ENCODE data around the gene INPP5F.

The INPP5F gene

DNA sequence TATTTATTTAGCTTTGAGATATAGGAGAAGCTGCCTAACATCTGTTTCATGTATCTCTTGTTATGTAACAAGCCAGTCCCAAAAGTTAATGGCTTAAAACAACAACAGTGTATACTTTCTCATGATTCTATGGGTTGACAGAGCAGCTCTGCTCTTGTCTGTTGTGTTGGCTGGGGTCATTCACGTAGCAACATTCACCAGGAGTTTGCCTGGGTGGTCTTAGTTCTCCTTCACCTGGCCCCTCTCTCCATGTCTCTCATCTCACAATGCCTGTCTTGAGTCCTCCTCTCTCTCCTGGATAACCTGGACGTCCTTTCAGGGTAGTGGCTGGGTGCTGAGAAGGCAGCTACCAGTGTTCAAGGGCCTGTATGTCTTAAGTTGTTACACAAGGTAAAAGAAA is 27.5 kb downstream of the INPP5F start:
- no peak overlapping the region for H3K4me3 ChIP-seq (replicated peaks; ENCODE audit: low read depth, low read length)
- DNase-seq (ENCODE audit: extremely low read depth, low read depth), result no peak
- TF ChIP-seq, protein P1, sequence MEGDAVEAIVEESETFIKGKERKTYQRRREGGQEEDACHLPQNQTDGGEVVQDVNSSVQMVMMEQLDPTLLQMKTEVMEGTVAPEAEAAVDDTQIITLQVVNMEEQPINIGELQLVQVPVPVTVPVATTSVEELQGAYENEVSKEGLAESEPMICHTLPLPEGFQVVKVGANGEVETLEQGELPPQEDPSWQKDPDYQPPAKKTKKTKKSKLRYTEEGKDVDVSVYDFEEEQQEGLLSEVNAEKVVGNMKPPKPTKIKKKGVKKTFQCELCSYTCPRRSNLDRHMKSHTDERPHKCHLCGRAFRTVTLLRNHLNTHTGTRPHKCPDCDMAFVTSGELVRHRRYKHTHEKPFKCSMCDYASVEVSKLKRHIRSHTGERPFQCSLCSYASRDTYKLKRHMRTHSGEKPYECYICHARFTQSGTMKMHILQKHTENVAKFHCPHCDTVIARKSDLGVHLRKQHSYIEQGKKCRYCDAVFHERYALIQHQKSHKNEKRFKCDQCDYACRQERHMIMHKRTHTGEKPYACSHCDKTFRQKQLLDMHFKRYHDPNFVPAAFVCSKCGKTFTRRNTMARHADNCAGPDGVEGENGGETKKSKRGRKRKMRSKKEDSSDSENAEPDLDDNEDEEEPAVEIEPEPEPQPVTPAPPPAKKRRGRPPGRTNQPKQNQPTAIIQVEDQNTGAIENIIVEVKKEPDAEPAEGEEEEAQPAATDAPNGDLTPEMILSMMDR (IDR thresholded peaks at IDR 0.05; ENCODE audit: low read depth, low read length, missing control alignments), result no peak

DNA sequence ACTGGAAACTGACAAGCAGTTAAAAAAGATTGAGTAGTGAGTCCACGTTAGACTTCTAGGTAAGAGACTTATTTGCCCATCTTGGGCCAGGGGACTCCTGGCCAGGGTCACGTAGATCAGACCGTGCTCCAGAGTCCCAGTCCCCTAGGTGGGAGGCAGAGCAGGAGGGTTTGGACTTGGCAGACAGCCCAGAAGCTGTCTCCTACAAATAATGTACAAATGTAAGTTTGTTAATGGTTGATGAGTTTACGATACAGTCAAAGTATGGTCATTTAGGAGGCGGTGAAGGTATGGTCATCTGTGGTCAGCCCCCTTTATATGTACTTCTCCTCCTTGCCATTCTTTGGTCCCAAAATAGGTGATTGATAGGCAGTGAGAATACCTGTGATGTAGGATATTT is 28.2 kb downstream of the INPP5F start:
- DNase-seq (ENCODE audit: extremely low read depth, low read depth), result no peak
- no peak overlapping the region for H3K4me3 ChIP-seq (replicated peaks; ENCODE audit: low read depth, low read length)
- TF ChIP-seq, protein P1 (IDR thresholded peaks at IDR 0.05; ENCODE audit: low read depth, low read length, missing control alignments), result no peak

- no peak overlapping the region for H3K4me3 ChIP-seq (replicated peaks; ENCODE audit: low read depth, low read length)
- no peak for DNase-seq (ENCODE audit: extremely low read depth, low read depth)
- TF ChIP-seq, protein P1 (IDR thresholded peaks at IDR 0.05; ENCODE audit: low read depth, low read length, missing control alignments), result no peak
These were observed 29.1 kb downstream of the INPP5F start for GRCh38 chr10:119754936-119755335.

GRCh38 chr10:119755446-119755845 is 29.6 kb downstream of the INPP5F start:
- TF ChIP-seq, protein P1 (IDR thresholded peaks at IDR 0.05; ENCODE audit: low read depth, low read length, missing control alignments), result no peak
- no peak for DNase-seq (ENCODE audit: extremely low read depth, low read depth)
- no peak overlapping the region for H3K4me3 ChIP-seq (replicated peaks; ENCODE audit: low read depth, low read length)

DNA sequence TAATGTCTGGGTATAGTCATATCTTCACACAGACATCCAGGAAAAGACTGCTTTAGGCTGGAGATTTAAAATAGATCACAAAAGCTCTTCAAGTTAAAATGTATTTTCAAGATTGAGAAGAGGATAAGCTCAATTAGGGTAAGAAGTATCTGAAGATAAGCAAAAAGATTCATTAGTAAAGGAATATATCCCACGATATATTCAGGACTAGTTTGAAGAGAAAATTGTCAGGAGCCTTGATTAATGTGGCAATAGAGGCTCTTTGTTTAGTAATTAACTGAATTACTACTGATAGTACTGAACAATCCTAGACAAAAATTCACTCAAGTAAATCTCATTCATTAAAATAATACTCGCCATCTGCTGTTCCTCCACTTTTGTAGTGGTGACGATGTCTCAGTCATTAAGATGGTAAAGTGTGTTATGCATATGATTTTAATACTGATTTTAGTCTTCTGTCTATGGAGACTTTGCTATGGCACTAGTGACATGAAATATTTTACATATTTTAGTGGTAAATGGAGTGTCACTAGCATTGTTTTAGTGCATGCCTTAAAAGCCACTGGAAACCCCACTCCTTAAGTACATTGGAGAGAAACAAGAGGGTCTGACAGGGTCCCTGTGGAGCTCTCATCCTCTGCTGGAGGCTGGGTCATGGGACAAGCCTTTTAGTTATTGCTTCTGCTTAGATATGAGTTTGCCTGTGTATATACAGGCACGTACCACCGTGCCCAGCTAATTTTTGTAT is 32.8 kb downstream of the INPP5F start:
- TF ChIP-seq, protein P1 (IDR thresholded peaks at IDR 0.05; ENCODE audit: low read depth, low read length, missing control alignments), result no peak
- DNase-seq (ENCODE audit: extremely low read depth, low read depth), result no peak

DNA sequence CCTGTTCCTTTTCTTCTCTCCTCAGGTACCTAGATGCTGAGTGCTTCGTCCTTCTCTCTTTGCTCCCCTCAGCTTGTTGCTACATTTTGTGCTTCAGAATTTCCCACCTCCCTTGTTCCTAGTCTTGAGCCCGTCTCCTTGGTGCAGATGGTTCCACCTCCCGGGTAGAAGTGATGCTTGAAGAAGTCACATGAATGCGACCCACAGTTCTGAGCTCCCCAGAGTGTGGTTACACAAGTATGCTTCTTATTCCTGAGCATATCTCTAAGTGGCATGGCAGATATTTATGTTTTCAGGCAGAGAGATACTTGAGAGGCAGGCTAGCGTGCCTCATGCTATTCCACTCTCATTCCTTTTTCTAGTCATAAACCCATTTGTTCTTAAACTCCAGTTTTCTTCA is 34.0 kb downstream of the INPP5F start:
- TF ChIP-seq, protein P1 (IDR thresholded peaks at IDR 0.05; ENCODE audit: low read depth, low read length, missing control alignments), result no peak
- DNase-seq (ENCODE audit: extremely low read depth, low read depth), result no peak
- H3K4me3 ChIP-seq (replicated peaks; ENCODE audit: low read depth, low read length), result no peak overlapping the region

More for the DNA sequence above, 32.8 kb downstream of the INPP5F start:
- no peak overlapping the region for H3K4me3 ChIP-seq (replicated peaks; ENCODE audit: low read depth, low read length)

DNA sequence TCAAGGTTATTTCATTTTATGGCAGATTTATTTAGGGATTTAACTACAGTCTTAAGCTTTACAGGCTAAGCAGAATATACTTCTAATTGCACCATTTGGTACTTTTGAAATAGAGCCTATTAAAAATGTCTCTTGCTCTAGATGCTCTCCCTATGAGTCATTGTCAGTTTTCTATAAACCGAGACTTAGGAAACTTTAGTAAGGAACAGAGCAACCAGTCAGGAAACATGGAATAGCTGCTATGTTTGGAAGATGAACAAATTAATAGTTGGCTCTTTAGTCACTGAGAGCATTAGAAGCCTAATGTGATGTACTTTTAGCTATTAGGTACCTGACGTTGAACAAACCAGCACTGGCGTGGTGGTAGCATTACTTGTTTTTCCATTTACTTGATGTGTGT is 35.3 kb downstream of the INPP5F start:
- H3K4me3 ChIP-seq (replicated peaks; ENCODE audit: low read depth, low read length), result no peak overlapping the region
- DNase-seq (ENCODE audit: extremely low read depth, low read depth), result peak; percentile 39
- TF ChIP-seq, protein P1 (IDR thresholded peaks at IDR 0.05; ENCODE audit: low read depth, low read length, missing control alignments), result no peak

All from HFF-Myc (cell line).